Measurements from ENCODE around the gene SPP2.

- no peak for TF ChIP-seq EZH2 (IDR thresholded peaks at IDR 0.05)
- TF ChIP-seq POLR2AphosphoS5 (IDR thresholded peaks at IDR 0.05; ENCODE audit: borderline replicate concordance, low read depth, low read length), result no peak
- TF ChIP-seq FOXP2 (optimal IDR thresholded peaks at IDR 0.05; ENCODE audit: control extremely low read depth, extremely low read length, insufficient read depth), result no peak
Observed at GRCh38 chr2:234006501-234006900, 44.0 kb upstream of the SPP2 start.
